ENCODE data around the gene MAP4. TPM values are rescaled to one million over a fixed set of nuclear protein-coding genes. Genes with fewer than 3 reads are reported as not detected.

MAP4 gene
- total RNA-seq, 2 donors from 2014 or later: 80.6 to 89.7 TPM

GRCh38 chr3:47916696-47917095, 99.5 kb downstream of the MAP4 start:
- DNase-seq (no peak), ATAC-seq (no peak)
- H3K4me1 Mint-ChIP-seq: peaks cover 5% of the 10 kb centered on the region
- peaks cover 12% of the 10 kb centered on the region for H3K36me3 Mint-ChIP-seq (ENCODE audit: low read depth)
- no peaks in the 10 kb centered on the region for H3K9me3 ChIP-seq (ENCODE audit: control insufficient read depth, low read length, poor library complexity, severe bottlenecking)
- no peaks in the 10 kb centered on the region for H3K27me3 Mint-ChIP-seq
- H3K27ac Mint-ChIP-seq: no peak overlapping the region
- H3K4me3 Mint-ChIP-seq: no peak overlapping the region

DNA sequence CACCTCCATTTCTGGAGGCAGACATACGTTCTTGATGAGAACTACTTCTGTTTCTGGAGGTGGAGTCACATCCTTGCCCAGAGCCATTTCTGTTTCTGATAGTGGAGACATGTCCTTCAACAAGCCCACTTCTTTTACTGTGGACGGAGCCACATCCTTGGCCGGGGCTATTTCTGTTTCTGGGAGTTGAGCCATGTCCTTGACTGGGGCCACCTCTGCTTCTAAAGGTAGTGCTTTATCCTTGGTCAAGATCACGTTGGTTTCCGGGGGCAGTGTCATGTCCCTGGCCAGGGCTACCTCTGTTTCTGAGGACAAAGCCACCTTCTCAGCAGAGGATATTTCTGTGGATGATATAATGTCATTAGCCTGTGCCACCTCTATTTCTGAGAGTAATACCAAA, 100.0 kb downstream of the MAP4 start:
- Mint-ChIP-seq H3K4me1 (peaks cover 5% of the 10 kb centered on the region), H3K36me3 (ENCODE audit: low read depth) (peaks cover 14% of the 10 kb centered on the region), H3K27me3 (no peaks in the 10 kb centered on the region), H3K27ac (no peak overlapping the region), H3K4me3 (no peak overlapping the region)
- DNase-seq (no peak), ATAC-seq (no peak)
- H3K9me3 ChIP-seq (ENCODE audit: control insufficient read depth, low read length, poor library complexity, severe bottlenecking): no peaks in the 10 kb centered on the region

DNA sequence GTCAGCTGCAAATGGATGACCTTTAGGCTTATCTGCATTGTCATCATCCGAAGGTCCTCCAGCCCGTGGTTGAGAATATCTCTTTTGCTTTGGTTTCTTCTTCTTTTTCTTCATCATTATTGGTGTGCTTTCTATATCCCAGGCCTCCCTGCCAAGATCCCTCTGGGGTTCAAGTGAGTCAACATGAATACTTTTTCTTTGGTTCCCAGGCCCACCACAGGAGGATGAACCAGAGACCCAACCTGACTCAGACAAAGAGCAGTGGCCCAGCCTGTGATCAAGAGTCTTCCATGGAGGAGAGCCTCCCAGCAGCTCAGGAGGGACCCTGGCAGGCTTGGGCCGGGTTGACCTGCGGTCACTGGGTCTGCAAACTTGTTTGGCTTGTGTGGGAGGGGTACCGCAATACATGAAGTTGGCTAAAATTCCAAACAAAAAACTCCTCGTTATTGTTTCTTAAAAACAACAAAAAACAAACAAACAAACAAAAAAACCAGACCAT, 104.2 kb downstream of the MAP4 start:
- Mint-ChIP-seq H3K27me3 (no peaks in the 10 kb centered on the region), H3K27ac (peak overlapping the region; percentile 66), H3K4me1 (peaks cover 7% of the 10 kb centered on the region), H3K4me3 (no peak overlapping the region), H3K36me3 (ENCODE audit: low read depth) (peaks cover 21% of the 10 kb centered on the region)
- H3K9me3 ChIP-seq (ENCODE audit: control insufficient read depth, low read length, poor library complexity, severe bottlenecking): no peaks in the 10 kb centered on the region
- ATAC-seq (no peak), DNase-seq (no peak)

DNA sequence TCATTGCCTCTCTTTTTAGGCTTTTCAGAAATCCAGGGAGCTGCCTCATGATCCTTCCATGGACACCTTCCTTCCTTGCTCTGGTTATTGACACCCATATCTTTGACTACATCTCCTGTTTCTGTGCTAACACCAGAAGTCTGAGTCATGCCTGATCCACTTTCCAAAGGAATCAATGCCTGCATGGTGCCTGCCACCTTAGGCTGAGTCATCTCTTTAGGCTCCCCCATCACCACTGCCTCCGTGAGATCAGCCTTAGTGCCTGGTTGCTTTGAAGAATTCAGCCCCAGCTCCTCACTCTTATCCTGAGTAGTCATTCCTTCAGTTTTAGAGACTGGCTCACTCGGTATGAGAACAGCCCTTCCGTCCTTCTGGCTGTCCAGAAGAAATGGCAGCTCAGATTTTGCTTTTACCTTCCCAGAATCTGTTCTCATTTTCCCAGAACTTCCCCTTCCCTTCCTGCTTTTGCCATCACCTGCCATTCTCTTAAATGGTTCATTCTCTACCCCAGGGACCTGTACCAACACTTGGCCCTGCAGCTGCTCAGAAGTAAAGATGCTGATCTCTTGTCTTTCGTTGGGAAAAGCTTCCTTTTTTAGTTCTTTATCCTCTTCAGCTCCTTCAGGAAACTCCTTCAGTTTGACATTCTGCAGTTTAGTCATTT, 105.3 kb downstream of the MAP4 start:
- Mint-ChIP-seq H3K36me3 (ENCODE audit: low read depth) (peaks cover 21% of the 10 kb centered on the region), H3K4me3 (no peak overlapping the region), H3K4me1 (peaks cover 7% of the 10 kb centered on the region), H3K27ac (peak overlapping the region; percentile 66), H3K27me3 (no peaks in the 10 kb centered on the region)
- DNase-seq (no peak), ATAC-seq (no peak)
- H3K9me3 ChIP-seq (ENCODE audit: control insufficient read depth, low read length, poor library complexity, severe bottlenecking): no peaks in the 10 kb centered on the region

GRCh38 chr3:47910233-47910632, 106.0 kb downstream of the MAP4 start:
- H3K27ac Mint-ChIP-seq: peak overlapping the region; percentile 66
- ATAC-seq (no peak), DNase-seq (no peak)
- H3K27me3 Mint-ChIP-seq: no peaks in the 10 kb centered on the region
- H3K36me3 Mint-ChIP-seq (ENCODE audit: low read depth): peaks cover 15% of the 10 kb centered on the region
- no peaks in the 10 kb centered on the region for H3K9me3 ChIP-seq (ENCODE audit: control insufficient read depth, low read length, poor library complexity, severe bottlenecking)
- H3K4me1 Mint-ChIP-seq: peaks cover 4% of the 10 kb centered on the region
- H3K4me3 Mint-ChIP-seq: no peak overlapping the region

- ATAC-seq: no peak
- Mint-ChIP-seq H3K4me3 (no peak overlapping the region), H3K27me3 (no peaks in the 10 kb centered on the region), H3K27ac (peak overlapping the region; percentile 66), H3K36me3 (ENCODE audit: low read depth) (peaks cover 12% of the 10 kb centered on the region), H3K4me1 (peaks cover 4% of the 10 kb centered on the region)
- H3K9me3 ChIP-seq (ENCODE audit: control insufficient read depth, low read length, poor library complexity, severe bottlenecking): no peaks in the 10 kb centered on the region
- no peak for DNase-seq
These were observed 106.6 kb downstream of the MAP4 start for GRCh38 chr3:47909607-47910006.

DNA sequence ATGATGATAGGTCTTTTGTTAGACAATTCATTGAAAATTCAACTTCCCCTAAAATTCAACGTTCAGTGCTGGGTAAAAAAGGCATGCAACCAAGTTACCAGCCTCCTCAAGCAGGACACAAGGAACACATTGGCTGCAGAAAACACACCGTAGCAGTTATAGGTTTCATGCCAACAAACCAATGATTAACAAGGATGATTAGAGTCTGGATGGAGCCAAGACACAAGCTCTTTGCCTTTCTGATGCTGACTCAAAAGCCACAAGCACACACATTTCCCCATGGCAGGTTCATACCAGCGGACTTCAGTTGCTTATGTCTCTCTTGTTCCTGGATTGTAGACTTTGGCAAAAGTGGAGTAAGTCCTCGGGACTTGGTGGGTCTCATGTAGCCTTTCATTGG, 107.5 kb downstream of the MAP4 start:
- Mint-ChIP-seq H3K27me3 (no peaks in the 10 kb centered on the region), H3K36me3 (ENCODE audit: low read depth) (peaks cover 12% of the 10 kb centered on the region), H3K4me1 (peaks cover 4% of the 10 kb centered on the region), H3K27ac (no peak overlapping the region), H3K4me3 (no peak overlapping the region)
- DNase-seq: no peak
- H3K9me3 ChIP-seq (ENCODE audit: control insufficient read depth, low read length, poor library complexity, severe bottlenecking): no peaks in the 10 kb centered on the region
- no peak for ATAC-seq

- Mint-ChIP-seq H3K4me1 (peaks cover 4% of the 10 kb centered on the region), H3K4me3 (no peak overlapping the region), H3K36me3 (ENCODE audit: low read depth) (peaks cover 12% of the 10 kb centered on the region), H3K27me3 (no peaks in the 10 kb centered on the region), H3K27ac (no peak overlapping the region)
- ATAC-seq: no peak
- DNase-seq: no peak
- no peaks in the 10 kb centered on the region for H3K9me3 ChIP-seq (ENCODE audit: control insufficient read depth, low read length, poor library complexity, severe bottlenecking)
These were observed 108.4 kb downstream of the MAP4 start for GRCh38 chr3:47907784-47908183.

GRCh38 chr3:47902746-47903145, 113.5 kb downstream of the MAP4 start:
- no peaks in the 10 kb centered on the region for H3K36me3 Mint-ChIP-seq (ENCODE audit: low read depth)

GRCh38 chr3:47901280-47901833, 114.9 kb downstream of the MAP4 start:
- peaks cover 8% of the 10 kb centered on the region for H3K4me1 Mint-ChIP-seq
- DNase-seq (no peak), ATAC-seq (no peak)
- H3K27me3 Mint-ChIP-seq: no peaks in the 10 kb centered on the region
- no peak overlapping the region for H3K27ac Mint-ChIP-seq
- H3K9me3 ChIP-seq (ENCODE audit: control insufficient read depth, low read length, poor library complexity, severe bottlenecking): no peaks in the 10 kb centered on the region
- H3K36me3 Mint-ChIP-seq (ENCODE audit: low read depth): peaks cover 2% of the 10 kb centered on the region
- H3K4me3 Mint-ChIP-seq: no peak overlapping the region

More at GRCh38 chr3:47902746-47903145, 113.5 kb downstream of the MAP4 start:
- DNase-seq (no peak), ATAC-seq (no peak)
- Mint-ChIP-seq H3K4me3 (no peak overlapping the region), H3K27ac (peak overlapping the region; percentile 24), H3K27me3 (no peaks in the 10 kb centered on the region), H3K4me1 (peaks cover 5% of the 10 kb centered on the region)
- no peaks in the 10 kb centered on the region for H3K9me3 ChIP-seq (ENCODE audit: control insufficient read depth, low read length, poor library complexity, severe bottlenecking)

- H3K27me3 Mint-ChIP-seq: no peaks in the 10 kb centered on the region
These were observed 116.6 kb downstream of the MAP4 start for GRCh38 chr3:47899495-47900108.

GRCh38 chr3:47897954-47898353, 118.3 kb downstream of the MAP4 start:
- no peaks in the 10 kb centered on the region for H3K9me3 ChIP-seq (ENCODE audit: control insufficient read depth, low read length, poor library complexity, severe bottlenecking)
- DNase-seq (no peak), ATAC-seq (no peak)
- Mint-ChIP-seq H3K27ac (peak overlapping the region; percentile 72), H3K4me3 (no peak overlapping the region), H3K4me1 (peaks cover 12% of the 10 kb centered on the region), H3K36me3 (ENCODE audit: low read depth) (peaks cover 3% of the 10 kb centered on the region), H3K27me3 (no peaks in the 10 kb centered on the region)

More at GRCh38 chr3:47899495-47900108, 116.6 kb downstream of the MAP4 start:
- Mint-ChIP-seq H3K4me3 (no peak overlapping the region), H3K27ac (no peak overlapping the region), H3K36me3 (ENCODE audit: low read depth) (peaks cover 3% of the 10 kb centered on the region), H3K4me1 (peaks cover 10% of the 10 kb centered on the region)
- DNase-seq (no peak), ATAC-seq (no peak)
- no peaks in the 10 kb centered on the region for H3K9me3 ChIP-seq (ENCODE audit: control insufficient read depth, low read length, poor library complexity, severe bottlenecking)

DNA sequence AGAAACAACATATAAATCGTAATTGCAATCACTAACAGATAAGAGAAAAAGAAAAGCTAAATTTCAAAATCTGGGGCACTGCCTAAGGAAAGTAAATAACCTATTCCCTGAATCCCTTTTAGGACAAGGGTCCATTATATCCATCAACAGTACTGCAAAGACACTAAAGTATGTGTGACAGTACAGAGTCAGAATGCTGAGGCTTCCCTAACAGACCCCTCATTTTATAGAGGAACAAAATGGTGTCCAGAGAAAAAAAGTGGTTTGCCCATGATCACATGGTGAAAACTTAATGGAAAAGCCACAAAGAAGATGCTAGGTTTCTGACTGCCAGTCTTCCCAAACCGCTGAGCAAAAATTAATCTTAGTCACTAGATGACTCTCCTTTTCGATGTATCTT, 119.5 kb downstream of the MAP4 start:
- H3K27me3 Mint-ChIP-seq: no peaks in the 10 kb centered on the region
- peaks cover 7% of the 10 kb centered on the region for H3K36me3 Mint-ChIP-seq (ENCODE audit: low read depth)
- DNase-seq (no peak), ATAC-seq (no peak)
- no peak overlapping the region for H3K4me3 Mint-ChIP-seq
- H3K4me1 Mint-ChIP-seq: peaks cover 16% of the 10 kb centered on the region
- no peak overlapping the region for H3K27ac Mint-ChIP-seq
- no peaks in the 10 kb centered on the region for H3K9me3 ChIP-seq (ENCODE audit: control insufficient read depth, low read length, poor library complexity, severe bottlenecking)
